Stimulated activated naive CD8-positive, alpha-beta T cell treated with anti-CD3 and anti-CD28 coated beads, Interleukin-15, amount 100 ng/mL, for 72 hours (primary cell): Measurements from ENCODE around the gene ANAPC16.
"Not testable (repeated sequence)": the region's sequence is repeated elsewhere in the genome, so short reads cannot be mapped to it uniquely, and the experiment has no call there.

Experiments used
- ATAC-seq: fragments of 150-1000 bp; cut with Tn5 transposase; 2 replicates; pipeline ENCODE4 v1.10.0; 2021; ENCODE audit warnings: mild to moderate bottlenecking, moderate library complexity
- DNase-seq, 2 donors: peaks; one replicate each; pipeline ENCODE4 v3.0.0; 2021 to 2022
- H3K27ac Mint-ChIP-seq, 2 donors: one replicate each; pipeline ENCODE4 v1.8.0; 2022; ENCODE audit warnings: mild to moderate bottlenecking in 2 of 2, mixed read lengths in 2 of 2, moderate library complexity in 2 of 2
- H3K27me3 Mint-ChIP-seq: one replicate; pipeline ENCODE4 v1.8.0; 2022; ENCODE audit warnings: mixed read lengths
- H3K4me1 Mint-ChIP-seq: one replicate; pipeline ENCODE4 v1.8.0; 2022; ENCODE audit warnings: mild to moderate bottlenecking, mixed read lengths
- H3K4me3 Mint-ChIP-seq, 2 donors: one replicate each; pipeline ENCODE4 v1.8.0; 2022; ENCODE audit warnings: mild to moderate bottlenecking in 2 of 2, mixed read lengths in 2 of 2, moderate library complexity in 1 of 2
- H3K9me3 Mint-ChIP-seq, 2 donors: one replicate each; pipeline ENCODE4 v1.8.0; 2022; ENCODE audit warnings: mixed read lengths in 2 of 2

The ANAPC16 gene

GRCh38 chr10:72201293-72201692 lies 14.5 kb upstream of the ANAPC16 start:
- Mint-ChIP-seq H3K4me3 (no peak overlapping the region), H3K27me3 (no peaks in the 10 kb centered on the region), H3K27ac (no peak overlapping the region), H3K4me1 (no peaks in the 10 kb centered on the region), H3K9me3 (no peaks in the 10 kb centered on the region)
- DNase-seq = no peak
- ATAC-seq = no peak

DNA sequence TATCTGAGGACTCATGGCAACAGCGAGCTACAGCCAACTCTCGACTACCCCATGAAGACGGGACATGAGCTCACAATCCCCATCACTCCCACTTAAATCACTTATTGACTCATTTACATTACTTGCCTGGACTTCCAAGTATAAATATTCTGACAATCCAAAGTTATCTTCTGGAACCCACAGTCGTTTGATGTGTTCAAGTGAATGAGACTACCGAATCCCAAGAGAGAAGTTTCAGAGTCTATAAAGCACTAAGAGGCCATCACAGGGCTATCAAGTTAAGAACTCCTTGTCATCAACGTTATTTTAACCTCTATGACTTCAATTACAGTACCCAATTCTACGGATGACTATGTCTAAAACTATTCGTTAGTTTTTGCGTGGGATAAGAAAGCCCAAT lies 11.5 kb upstream of the ANAPC16 start:
- Mint-ChIP-seq H3K4me1 (peaks cover 14% of the 10 kb centered on the region), H3K27me3 (no peaks in the 10 kb centered on the region), H3K4me3 (no peak overlapping the region), H3K9me3 (no peaks in the 10 kb centered on the region), H3K27ac (no peak overlapping the region)
- ATAC-seq (no peak), DNase-seq (no peak)

DNA sequence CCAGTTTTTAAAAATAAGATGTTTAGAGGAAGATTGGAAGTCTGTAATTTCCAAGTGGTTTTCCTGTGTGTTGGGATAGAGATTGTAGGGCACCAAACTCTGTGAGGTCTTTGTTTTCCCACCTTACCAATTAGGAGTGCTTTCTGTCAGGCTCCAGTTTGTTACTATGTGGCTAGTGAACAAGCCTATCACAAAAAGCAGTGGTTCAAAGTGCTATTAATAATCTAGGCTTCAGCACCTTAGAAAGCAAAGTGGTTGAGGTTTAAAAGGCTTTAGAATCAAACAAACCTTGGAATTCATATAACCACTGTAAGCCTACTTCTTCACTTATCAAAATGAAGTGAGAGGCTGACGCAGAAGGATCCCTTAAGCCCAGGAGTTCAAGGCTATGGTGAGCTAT lies 11.1 kb upstream of the ANAPC16 start:
- Mint-ChIP-seq H3K27me3 (no peaks in the 10 kb centered on the region), H3K9me3 (no peaks in the 10 kb centered on the region), H3K4me3 (no peak overlapping the region), H3K4me1 (peaks cover 19% of the 10 kb centered on the region), H3K27ac (peak overlapping the region in 1 of 2 donors; percentile 54)
- DNase-seq (no peak), ATAC-seq (no peak)

DNA sequence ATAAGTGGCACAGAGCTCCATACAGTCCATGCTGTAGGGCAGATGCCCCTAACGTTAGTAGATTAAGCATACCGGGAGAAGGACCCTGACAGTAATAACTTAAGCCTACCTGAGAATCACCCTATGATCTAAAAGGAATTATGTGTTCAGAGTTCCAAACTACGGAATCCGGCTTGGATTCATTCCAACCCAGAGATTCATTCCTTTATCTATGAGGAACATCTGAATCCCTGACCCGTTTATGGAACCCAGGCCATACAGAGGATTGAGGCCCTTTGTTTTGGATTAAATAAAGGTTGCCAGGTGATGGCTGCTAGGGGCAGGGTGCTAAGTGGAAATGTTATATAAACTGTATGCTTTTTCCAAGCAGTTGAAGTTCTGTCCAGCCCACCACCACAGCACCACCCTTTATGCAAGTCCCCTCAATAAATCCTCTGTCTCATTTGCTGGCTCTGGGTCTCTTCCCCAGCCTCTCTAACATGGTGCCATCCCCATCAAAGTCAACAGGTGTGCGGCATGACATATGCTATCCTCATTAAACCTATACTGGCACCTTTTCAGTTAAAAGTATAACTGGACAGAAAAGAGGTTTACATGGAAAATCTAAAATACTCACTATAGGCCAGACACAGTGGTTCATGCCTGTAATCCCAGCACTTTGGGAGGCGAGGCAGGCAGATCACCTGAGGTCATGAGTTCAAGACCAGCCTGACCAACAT lies 9.1 kb upstream of the ANAPC16 start:
- ATAC-seq (no peak), DNase-seq (no peak)
- Mint-ChIP-seq H3K4me1 (peaks cover 36% of the 10 kb centered on the region), H3K9me3 (no peaks in the 10 kb centered on the region), H3K27ac (peak overlapping the region in 1 of 2 donors; percentile 91), H3K4me3 (no peak overlapping the region), H3K27me3 (no peaks in the 10 kb centered on the region)

DNA sequence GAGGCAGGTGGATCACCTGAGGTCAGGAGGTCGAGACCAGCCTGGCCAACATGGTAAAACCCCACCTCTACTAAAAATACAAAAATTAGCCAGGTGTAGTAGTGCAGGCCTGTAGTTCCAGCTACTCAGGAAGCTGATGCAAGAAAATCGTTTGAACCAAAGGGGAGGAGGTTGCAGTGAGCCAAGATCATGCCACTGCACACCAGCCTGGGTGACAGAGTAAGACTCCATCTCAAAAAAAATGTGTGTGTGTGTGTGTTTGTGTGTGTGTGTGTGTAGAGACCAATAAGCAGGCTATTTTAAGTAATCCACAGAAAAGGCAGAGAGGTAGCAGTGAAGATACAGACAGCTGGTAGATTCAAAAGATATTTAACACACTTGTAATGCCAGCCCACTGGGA lies 7.3 kb upstream of the ANAPC16 start:
- not testable (repeated sequence) for H3K9me3 Mint-ChIP-seq, H3K27me3 Mint-ChIP-seq
- H3K4me3 Mint-ChIP-seq = peak overlapping the region; percentile 42 to 58
- DNase-seq = peak; percentile 19 to 51
- peak; percentile 95 for ATAC-seq
- peaks cover 48% of the 10 kb centered on the region for H3K4me1 Mint-ChIP-seq
- peak overlapping the region; percentile 92 for H3K27ac Mint-ChIP-seq

- H3K4me3 Mint-ChIP-seq, ATAC-seq, DNase-seq, H3K27me3 Mint-ChIP-seq, H3K9me3 Mint-ChIP-seq: not testable (repeated sequence)
- Mint-ChIP-seq H3K4me1 (peaks cover 64% of the 10 kb centered on the region), H3K27ac (peak overlapping the region in 1 of 2 donors; percentile 85)
Measured at GRCh38 chr10:72211381-72211780, 4.4 kb upstream of the ANAPC16 start.

- not testable (repeated sequence) for ATAC-seq, H3K27ac Mint-ChIP-seq, H3K9me3 Mint-ChIP-seq, H3K27me3 Mint-ChIP-seq, DNase-seq
- Mint-ChIP-seq H3K4me3 (peak overlapping the region in 1 of 2 donors; percentile 37), H3K4me1 (peaks cover 65% of the 10 kb centered on the region)
Measured at GRCh38 chr10:72211832-72212231, 4.0 kb upstream of the ANAPC16 start.

DNA sequence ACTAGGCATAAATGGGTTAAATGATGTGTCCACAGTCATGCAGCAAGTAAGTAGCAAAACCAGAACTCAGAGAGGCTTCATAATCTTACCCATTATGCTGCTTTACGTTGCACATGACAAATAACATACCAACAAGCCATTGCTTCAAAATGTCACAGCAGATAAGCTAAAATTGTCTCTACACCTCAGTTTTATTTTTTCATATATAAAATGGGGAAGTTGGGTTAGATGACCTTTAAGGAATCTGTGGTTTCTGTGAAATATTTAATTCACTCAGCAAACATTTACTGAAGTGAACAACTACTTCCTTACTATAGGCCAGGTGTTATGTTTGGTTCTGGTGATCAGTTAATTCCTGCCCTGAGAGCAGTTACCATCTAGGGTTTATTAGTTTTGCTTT lies 2.5 kb downstream of the ANAPC16 start:
- H3K4me3 Mint-ChIP-seq = peak overlapping the region; percentile 71 to 83
- DNase-seq = no peak
- peaks cover 58% of the 10 kb centered on the region for H3K4me1 Mint-ChIP-seq
- H3K27me3 Mint-ChIP-seq = no peaks in the 10 kb centered on the region
- H3K9me3 Mint-ChIP-seq = no peaks in the 10 kb centered on the region
- H3K27ac Mint-ChIP-seq = peak overlapping the region; percentile 96 to 97
- peak; percentile 60 for ATAC-seq

DNA sequence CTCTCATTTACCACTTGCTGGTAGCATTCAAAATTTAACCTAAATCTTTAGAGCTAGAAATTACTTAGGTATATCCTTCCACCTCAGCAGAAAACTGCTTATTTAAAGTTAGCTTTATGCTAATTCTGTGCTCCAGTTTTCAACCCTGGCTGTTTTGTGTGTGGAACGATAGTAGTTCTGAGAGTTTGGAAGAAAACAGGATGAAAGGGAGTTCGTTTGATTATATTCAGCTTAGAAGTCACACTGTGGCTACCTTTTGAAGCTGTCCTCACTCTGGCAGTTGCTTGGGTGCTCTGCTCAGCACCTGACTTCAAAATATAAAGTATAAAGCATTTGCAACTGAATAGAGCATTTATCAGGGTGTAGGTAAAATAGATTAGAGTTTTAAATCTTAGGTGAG lies 2.9 kb downstream of the ANAPC16 start:
- Mint-ChIP-seq H3K4me1 (peaks cover 58% of the 10 kb centered on the region), H3K27ac (peak overlapping the region; percentile 96 to 97), H3K27me3 (no peaks in the 10 kb centered on the region), H3K4me3 (peak overlapping the region; percentile 71 to 83), H3K9me3 (no peaks in the 10 kb centered on the region)
- ATAC-seq (no peak), DNase-seq (no peak)

DNA sequence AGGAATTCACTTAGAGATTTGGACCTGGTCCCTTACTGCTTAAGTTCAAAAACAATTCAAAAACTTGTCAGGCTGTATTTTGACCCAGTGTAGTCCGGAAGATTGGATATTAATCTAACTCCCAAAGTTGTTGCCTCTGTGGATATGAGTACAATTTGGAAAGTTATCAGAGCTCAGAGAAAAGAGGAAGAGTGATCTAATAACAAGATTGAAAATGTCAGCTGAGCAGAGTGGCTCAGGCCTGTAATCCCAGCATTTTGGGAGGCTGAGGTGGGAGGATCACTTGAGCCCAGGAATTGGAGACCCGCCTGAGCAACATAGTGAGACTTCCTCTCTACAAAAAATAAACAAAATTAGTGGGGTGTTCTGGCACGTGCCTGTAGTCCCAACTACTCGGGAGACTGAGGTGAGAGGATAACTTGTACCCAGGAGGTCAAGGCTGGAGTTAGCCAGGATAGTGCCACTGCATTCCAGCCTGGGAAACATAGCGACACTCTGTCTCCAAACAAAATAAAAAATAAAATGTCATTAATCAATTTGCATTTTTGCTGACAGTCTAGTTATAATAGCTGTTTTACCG lies 3.5 kb downstream of the ANAPC16 start:
- H3K4me3 Mint-ChIP-seq = peak overlapping the region; percentile 71 to 83
- H3K9me3 Mint-ChIP-seq = no peaks in the 10 kb centered on the region
- peaks cover 58% of the 10 kb centered on the region for H3K4me1 Mint-ChIP-seq
- DNase-seq = no peak
- H3K27me3 Mint-ChIP-seq = no peaks in the 10 kb centered on the region
- peak overlapping the region; percentile 96 to 97 for H3K27ac Mint-ChIP-seq
- ATAC-seq = no peak

- peak overlapping the region in 1 of 2 donors; percentile 6 for H3K4me3 Mint-ChIP-seq
- no peaks in the 10 kb centered on the region for H3K27me3 Mint-ChIP-seq
- peaks cover 55% of the 10 kb centered on the region for H3K4me1 Mint-ChIP-seq
- ATAC-seq (no peak), DNase-seq (no peak)
- H3K9me3 Mint-ChIP-seq = no peaks in the 10 kb centered on the region
- no peak overlapping the region for H3K27ac Mint-ChIP-seq
Measured at GRCh38 chr10:72220637-72221036, 4.8 kb downstream of the ANAPC16 start.

DNA sequence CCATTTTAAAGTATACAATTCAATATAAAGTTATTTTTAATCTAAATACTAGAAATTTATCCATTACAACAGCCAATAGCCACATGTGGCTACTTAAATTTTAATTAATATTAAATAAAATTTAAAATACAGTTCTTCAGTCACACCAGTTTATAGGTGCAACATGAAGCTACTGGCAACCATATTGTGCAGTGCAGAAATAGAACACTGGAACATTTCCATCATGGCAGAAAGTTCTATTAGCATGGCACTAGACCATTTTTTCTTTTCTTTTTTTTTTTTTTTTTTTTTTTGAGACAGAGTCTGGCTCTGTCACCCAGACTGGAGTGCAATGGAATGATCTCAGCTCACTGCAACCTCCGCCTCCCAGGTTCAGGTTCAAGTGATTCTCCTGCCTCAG lies 5.5 kb downstream of the ANAPC16 start:
- Mint-ChIP-seq H3K9me3 (no peaks in the 10 kb centered on the region), H3K4me1 (peaks cover 57% of the 10 kb centered on the region), H3K27ac (no peak overlapping the region), H3K27me3 (no peaks in the 10 kb centered on the region), H3K4me3 (no peak overlapping the region)
- DNase-seq (no peak), ATAC-seq (no peak)

DNA sequence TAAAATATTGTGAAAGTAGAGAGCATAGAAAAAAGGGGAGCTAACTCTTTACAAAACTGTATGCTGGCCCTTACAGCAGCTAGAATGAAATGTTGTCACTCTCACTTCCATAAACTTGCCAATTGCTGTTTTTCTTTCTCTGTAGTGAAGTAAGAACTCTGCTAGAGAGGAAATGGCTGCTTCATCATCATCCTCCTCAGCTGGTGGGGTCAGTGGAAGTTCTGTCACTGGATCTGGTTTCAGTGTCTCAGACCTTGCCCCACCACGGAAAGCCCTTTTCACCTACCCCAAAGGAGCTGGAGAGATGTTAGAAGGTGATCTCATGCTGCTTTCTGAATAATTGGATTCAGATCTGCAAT lies 7.9 kb downstream of the ANAPC16 start:
- Mint-ChIP-seq H3K27me3 (no peaks in the 10 kb centered on the region), H3K9me3 (no peaks in the 10 kb centered on the region), H3K4me3 (peak overlapping the region; percentile 69 to 76), H3K27ac (peak overlapping the region in 1 of 2 donors; percentile 93), H3K4me1 (peaks cover 66% of the 10 kb centered on the region)
- peak; percentile 68 for ATAC-seq
- DNase-seq = peak in 1 of 2 donors; percentile 39

DNA sequence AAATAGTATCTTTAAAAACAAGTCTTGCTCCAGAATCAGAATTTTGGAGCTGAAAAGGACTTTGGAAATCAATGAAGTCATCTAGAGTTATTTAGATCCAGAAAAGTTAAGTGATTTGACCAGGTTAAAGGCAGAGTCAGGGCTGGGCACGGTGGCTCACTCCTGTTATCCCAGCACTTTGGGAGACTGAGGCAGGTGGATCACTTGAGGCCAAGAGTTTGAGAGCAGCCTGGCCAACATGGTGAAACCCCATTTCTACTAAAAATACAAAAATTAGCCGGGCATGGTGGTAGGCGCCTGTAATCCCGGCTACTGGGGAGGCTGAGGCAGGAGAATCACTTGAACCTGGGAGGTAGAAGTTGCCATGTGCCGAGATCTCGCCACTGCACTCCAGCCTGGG lies 8.4 kb downstream of the ANAPC16 start:
- not testable (repeated sequence) for H3K27ac Mint-ChIP-seq, H3K27me3 Mint-ChIP-seq, H3K9me3 Mint-ChIP-seq, ATAC-seq, DNase-seq
- Mint-ChIP-seq H3K4me1 (peaks cover 66% of the 10 kb centered on the region), H3K4me3 (peak overlapping the region in 1 of 2 donors; percentile 76)

DNA sequence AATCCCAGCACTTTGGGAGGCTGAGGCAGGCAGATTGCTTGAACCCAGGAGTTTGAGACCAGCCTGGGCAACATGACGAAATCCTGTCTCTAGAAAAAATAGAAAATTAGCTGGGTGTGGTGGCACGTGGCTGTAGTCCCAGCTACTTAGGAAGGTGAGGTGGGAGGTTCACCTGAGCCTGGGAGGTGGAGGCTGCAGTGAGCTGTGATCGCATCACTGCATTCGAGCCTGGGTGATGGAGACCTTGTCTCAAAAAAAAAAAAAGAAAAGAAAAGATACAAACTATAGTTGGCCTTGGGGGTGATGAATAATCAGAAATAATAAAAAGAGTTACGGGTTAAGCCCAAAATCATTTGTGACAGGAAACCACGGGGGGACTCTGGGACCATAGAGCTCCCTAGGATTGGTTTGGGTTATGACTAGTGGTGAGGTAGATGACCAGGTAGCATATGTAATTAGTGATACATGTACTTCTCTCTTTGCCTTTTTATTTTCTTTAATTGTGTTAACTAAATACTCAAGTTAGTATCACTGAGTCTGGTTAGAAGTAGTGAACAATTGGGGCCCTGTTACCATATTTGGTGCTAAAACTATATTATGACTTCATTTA lies 10.7 kb downstream of the ANAPC16 start:
- peak; percentile 86 for ATAC-seq
- peaks cover 71% of the 10 kb centered on the region for H3K4me1 Mint-ChIP-seq
- H3K27me3 Mint-ChIP-seq = no peaks in the 10 kb centered on the region

GRCh38 chr10:72227826-72228225 lies 12.0 kb downstream of the ANAPC16 start:
- H3K4me3 Mint-ChIP-seq = peak overlapping the region; percentile 9 to 26
- peak overlapping the region in 1 of 2 donors; percentile 36 for H3K27ac Mint-ChIP-seq
- H3K9me3 Mint-ChIP-seq = no peaks in the 10 kb centered on the region
- H3K4me1 Mint-ChIP-seq = peaks cover 62% of the 10 kb centered on the region
- ATAC-seq (no peak), DNase-seq (no peak)
- no peaks in the 10 kb centered on the region for H3K27me3 Mint-ChIP-seq

More for the DNA sequence above, 10.7 kb downstream of the ANAPC16 start:
- H3K27ac Mint-ChIP-seq = peak overlapping the region; percentile 74 to 82
- peak in 1 of 2 donors; percentile 43 for DNase-seq
- H3K9me3 Mint-ChIP-seq = no peaks in the 10 kb centered on the region
- H3K4me3 Mint-ChIP-seq = peak overlapping the region; percentile 27 to 38
